NCI-H1417 treated with DMSO at 0.1 percent for 48 hours (cell line): Measurements from ENCODE around the gene HENMT1.
"Not testable (repeated sequence)": the region's sequence is repeated elsewhere in the genome, so short reads cannot be mapped to it uniquely, and the experiment has no call there.

Experiments used
- DNase-seq: peaks from one replicate; lab custom pipeline; 2025; lab: John Stamatoyannopoulos, UW

Gene HENMT1

GRCh38 chr1:108661030-108661609 lies at the start of gene HENMT1:
HENMT1 (minus strand) TSS chr1:108661093; CDS start chr1:108659884, 1,209 bp downstream.
- peak; percentile 19 for DNase-seq

- no peak for DNase-seq
These were observed 48.1 kb upstream of the HENMT1 start for GRCh38 chr1:108708691-108709660.

- DNase-seq, result no peak
These were observed 45.8 kb upstream of the HENMT1 start for GRCh38 chr1:108706643-108707042.

GRCh38 chr1:108704496-108704895 lies 43.6 kb upstream of the HENMT1 start:
- DNase-seq, result no peak

GRCh38 chr1:108703939-108704338 lies 43.0 kb upstream of the HENMT1 start:
- no peak for DNase-seq

GRCh38 chr1:108702109-108702508 lies 41.2 kb upstream of the HENMT1 start:
- not testable (repeated sequence) for DNase-seq

- no peak for DNase-seq
These were observed 40.4 kb upstream of the HENMT1 start for GRCh38 chr1:108701176-108701849.

- no peak for DNase-seq
These were observed 38.8 kb upstream of the HENMT1 start for GRCh38 chr1:108699375-108700332.

GRCh38 chr1:108695535-108695934 lies 34.6 kb upstream of the HENMT1 start:
- no peak for DNase-seq

- peak; percentile 13 for DNase-seq
These were observed 32.1 kb upstream of the HENMT1 start for GRCh38 chr1:108692724-108693655.

- DNase-seq, result peak; percentile 74
These were observed 31.2 kb upstream of the HENMT1 start, which contains the start of gene PRPF38B for GRCh38 chr1:108691942-108692723. PRPF38B (plus strand) TSS chr1:108692310; CDS start chr1:108692592, 282 bp downstream.

GRCh38 chr1:108691128-108691941 lies 30.4 kb upstream of the HENMT1 start:
- DNase-seq, result no peak

GRCh38 chr1:108686614-108687313 lies 25.9 kb upstream of the HENMT1 start:
- no peak for DNase-seq

- no peak for DNase-seq
These were observed 24.6 kb upstream of the HENMT1 start for GRCh38 chr1:108685529-108685928.

GRCh38 chr1:108681701-108682100 lies 20.8 kb upstream of the HENMT1 start:
- not testable (repeated sequence) for DNase-seq

- DNase-seq, result no peak
These were observed 18.8 kb upstream of the HENMT1 start for GRCh38 chr1:108679586-108680213.

- DNase-seq, result no peak
These were observed 17.8 kb upstream of the HENMT1 start for GRCh38 chr1:108678706-108679105.
